Thyroid gland (tissue), 4 donors: ENCODE measurements around the gene SEC11C.

Experiments
- CTCF ChIP-seq, 6 experiments: fragments of 200-600 bp in 3 of 6; fragments of 450-650 bp in 3 of 6; sonication (generic) in 3 of 6; IDR thresholded peaks; one replicate each; pipeline ENCODE4 v1.5.1; 2016 to 2019; ENCODE audit warnings: antibody characterized with exemption in 6 of 6, mild to moderate bottlenecking in 2 of 6, inconsistent platforms in 1 of 6, moderate library complexity in 1 of 6
- POLR2A ChIP-seq, 2 donors: fragments of 450-650 bp; IDR thresholded peaks; one replicate each; pipeline ENCODE4 v1.6.1; 2017; ENCODE audit warnings: antibody characterized with exemption in 2 of 2, mild to moderate bottlenecking in 2 of 2, moderate library complexity in 1 of 2

- TF ChIP-seq CTCF (IDR thresholded peaks at IDR 0.05) = no peak
- TF ChIP-seq POLR2A (IDR thresholded peaks at IDR 0.05) = no peak
Observed at GRCh38 chr18:59207506-59207905, 67.8 kb downstream of the SEC11C start.
